ENCODE data around the gene CAPN9.

CAPN9 gene

DNA sequence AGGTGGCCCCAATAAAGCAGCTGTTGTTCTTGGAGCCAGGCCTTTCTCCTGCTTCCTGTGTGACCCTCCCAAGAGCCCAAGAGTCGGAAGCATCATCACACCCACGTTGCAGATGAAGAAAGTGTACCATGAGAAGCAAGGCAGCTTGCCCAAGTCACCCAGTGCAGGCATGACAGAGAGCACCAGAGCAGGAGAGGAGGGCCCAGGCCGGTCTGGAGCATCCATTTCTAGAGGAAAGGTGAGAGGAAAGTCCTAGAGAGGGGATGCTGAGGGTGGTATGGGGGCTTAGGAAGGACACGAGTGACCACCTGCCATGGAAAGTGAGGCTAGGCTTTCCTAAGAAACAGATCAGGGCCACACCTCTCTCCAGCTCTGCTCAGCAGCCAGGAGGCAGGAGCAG lies 74.2 kb downstream of the CAPN9 start:
- H3K36me3 Mint-ChIP-seq (ENCODE audit: insufficient read depth): no peaks in the 10 kb centered on the region
- ATAC-seq (replicated peaks; ENCODE audit: extremely low read depth, poor library complexity, severe bottlenecking): no peak
- H3K4me3 Mint-ChIP-seq: no peak overlapping the region
- H3K9me3 Mint-ChIP-seq: no peaks in the 10 kb centered on the region
- H3K27ac Mint-ChIP-seq (ENCODE audit: low read depth): no peak overlapping the region
- H3K4me1 Mint-ChIP-seq: no peaks in the 10 kb centered on the region
- DNase-seq (ENCODE audit: low spot score in 2 of 2): no peak
- H3K27me3 Mint-ChIP-seq: peaks cover 67% of the 10 kb centered on the region

DNA sequence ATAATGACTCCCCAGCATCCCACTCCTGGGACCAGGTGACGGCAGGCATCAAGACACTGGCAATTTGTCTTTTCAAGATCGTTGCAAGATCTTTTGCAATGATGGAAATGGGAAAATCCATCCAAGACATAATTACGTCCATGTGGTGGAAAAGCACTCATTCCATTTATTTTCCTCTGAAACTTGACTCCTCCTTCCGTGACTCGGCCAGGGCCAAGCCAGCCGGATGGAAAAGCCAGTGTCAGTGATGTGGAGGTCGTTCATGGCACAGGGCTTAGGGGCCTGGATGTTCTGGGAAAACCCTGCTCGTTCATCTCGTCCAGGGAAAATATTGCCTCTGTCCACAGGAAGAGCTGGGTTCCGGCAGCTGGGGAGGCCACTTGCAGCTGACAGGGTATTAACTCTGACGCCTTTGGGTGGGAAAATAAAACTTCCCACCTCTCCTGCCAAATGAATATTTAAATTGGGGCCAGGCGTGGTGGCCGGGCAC lies 74.9 kb downstream of the CAPN9 start:
- no peak for ATAC-seq (replicated peaks; ENCODE audit: extremely low read depth, poor library complexity, severe bottlenecking)
- DNase-seq (ENCODE audit: low spot score in 2 of 2): no peak
- Mint-ChIP-seq H3K36me3 (ENCODE audit: insufficient read depth) (no peaks in the 10 kb centered on the region), H3K4me3 (no peak overlapping the region), H3K9me3 (no peaks in the 10 kb centered on the region), H3K27me3 (peaks cover 71% of the 10 kb centered on the region), H3K27ac (ENCODE audit: low read depth) (no peak overlapping the region), H3K4me1 (no peaks in the 10 kb centered on the region)

DNA sequence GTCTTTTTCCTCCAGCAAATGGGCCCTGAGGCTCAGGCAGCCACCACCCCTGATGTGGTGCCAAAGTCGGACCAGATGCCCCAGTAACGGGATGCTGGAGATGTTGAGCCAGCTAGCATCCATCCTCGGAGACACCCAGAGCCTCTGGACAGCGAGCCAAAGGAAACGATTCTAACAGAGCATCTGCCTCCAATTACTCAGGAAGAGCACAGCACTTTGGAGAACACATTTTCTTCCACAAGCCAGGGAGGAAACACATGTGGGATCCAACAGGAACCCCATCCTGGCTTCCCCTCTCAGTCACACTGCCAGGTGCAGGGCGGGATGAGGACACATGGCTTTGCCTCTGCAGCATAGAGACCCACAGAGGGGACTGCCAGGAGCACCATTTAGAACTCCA lies 76.2 kb downstream of the CAPN9 start:
- no peak overlapping the region for H3K4me3 Mint-ChIP-seq
- peaks cover 59% of the 10 kb centered on the region for H3K27me3 Mint-ChIP-seq
- no peak for ATAC-seq (replicated peaks; ENCODE audit: extremely low read depth, poor library complexity, severe bottlenecking)
- H3K9me3 Mint-ChIP-seq: no peaks in the 10 kb centered on the region
- no peaks in the 10 kb centered on the region for H3K4me1 Mint-ChIP-seq
- no peak for DNase-seq (ENCODE audit: low spot score in 2 of 2)
- no peak overlapping the region for H3K27ac Mint-ChIP-seq (ENCODE audit: low read depth)
- H3K36me3 Mint-ChIP-seq (ENCODE audit: insufficient read depth): no peaks in the 10 kb centered on the region

DNA sequence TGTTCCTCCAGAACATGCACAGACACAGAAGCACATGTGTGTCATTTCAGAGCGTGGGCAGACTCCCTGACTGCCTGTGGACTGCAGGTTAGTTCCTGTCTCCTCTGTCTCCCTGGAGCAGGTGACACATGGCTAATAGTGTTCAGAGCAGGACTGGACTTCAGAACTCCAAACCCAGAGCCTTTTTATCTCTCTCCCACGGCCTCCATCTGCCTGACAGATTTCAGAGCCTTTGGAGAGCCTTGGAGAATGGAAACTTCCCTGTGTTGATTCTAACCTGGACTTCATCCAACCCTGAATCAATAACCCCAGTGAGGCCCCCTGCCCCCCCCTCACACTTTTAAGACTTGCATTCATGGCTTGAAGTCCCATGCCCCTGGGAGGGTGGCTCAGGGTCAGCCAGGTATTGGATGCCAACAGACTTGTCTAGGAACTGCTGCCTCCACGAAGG lies 76.8 kb downstream of the CAPN9 start:
- ATAC-seq (replicated peaks; ENCODE audit: extremely low read depth, poor library complexity, severe bottlenecking) (no peak), DNase-seq (ENCODE audit: low spot score in 2 of 2) (no peak)
- no peak overlapping the region for H3K27ac Mint-ChIP-seq (ENCODE audit: low read depth)
- H3K9me3 Mint-ChIP-seq: no peaks in the 10 kb centered on the region
- peaks cover 54% of the 10 kb centered on the region for H3K27me3 Mint-ChIP-seq
- H3K4me1 Mint-ChIP-seq: no peaks in the 10 kb centered on the region
- H3K4me3 Mint-ChIP-seq: no peak overlapping the region
- no peaks in the 10 kb centered on the region for H3K36me3 Mint-ChIP-seq (ENCODE audit: insufficient read depth)

- no peak overlapping the region for H3K27ac Mint-ChIP-seq (ENCODE audit: low read depth)
- ATAC-seq (replicated peaks; ENCODE audit: extremely low read depth, poor library complexity, severe bottlenecking) (no peak), DNase-seq (ENCODE audit: low spot score in 2 of 2) (no peak)
- no peaks in the 10 kb centered on the region for H3K9me3 Mint-ChIP-seq
- H3K4me3 Mint-ChIP-seq: no peak overlapping the region
- H3K27me3 Mint-ChIP-seq: peaks cover 50% of the 10 kb centered on the region
- no peaks in the 10 kb centered on the region for H3K4me1 Mint-ChIP-seq
- no peaks in the 10 kb centered on the region for H3K36me3 Mint-ChIP-seq (ENCODE audit: insufficient read depth)
Measured at GRCh38 chr1:230824551-230824918, 77.3 kb downstream of the CAPN9 start.

DNA sequence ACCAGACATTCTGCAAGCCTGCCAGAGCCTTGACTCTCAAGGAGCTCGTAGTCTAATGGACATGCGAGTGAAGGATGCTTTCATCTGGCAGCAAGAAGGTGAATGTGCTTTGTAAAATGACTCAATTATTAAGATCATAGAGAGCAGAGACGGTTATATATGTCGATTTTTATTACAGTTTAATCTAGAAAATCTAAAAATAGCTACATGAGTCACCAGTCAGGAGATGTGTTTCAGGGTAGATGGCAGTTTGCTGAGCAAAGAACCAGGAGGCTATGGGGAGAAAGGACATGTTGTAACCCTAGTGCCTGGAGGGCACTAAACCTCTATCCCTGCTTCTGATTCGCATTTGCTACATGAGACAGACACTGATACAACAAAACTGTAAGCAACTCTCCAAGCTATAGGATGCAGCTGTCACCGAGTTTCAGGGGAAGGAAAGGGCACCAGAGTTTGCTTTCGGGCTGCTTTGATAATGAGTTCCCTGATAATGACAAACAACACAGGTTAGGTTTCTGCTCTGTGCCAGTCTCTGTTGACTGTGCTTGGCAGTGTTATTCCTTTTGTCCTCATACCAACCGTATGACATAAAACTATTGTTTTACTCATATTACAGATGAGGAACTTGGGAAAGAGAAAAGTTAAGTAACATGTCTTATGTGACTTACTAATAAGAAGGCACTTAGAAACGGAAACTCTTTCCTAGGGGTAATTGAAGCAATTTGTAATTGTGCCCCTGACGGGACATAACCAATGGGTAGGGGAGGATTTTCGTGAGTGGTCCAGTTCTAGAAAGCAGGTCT lies 77.9 kb downstream of the CAPN9 start:
- peaks cover 50% of the 10 kb centered on the region for H3K27me3 Mint-ChIP-seq
- H3K9me3 Mint-ChIP-seq: no peaks in the 10 kb centered on the region
- no peaks in the 10 kb centered on the region for H3K4me1 Mint-ChIP-seq
- H3K4me3 Mint-ChIP-seq: no peak overlapping the region
- no peaks in the 10 kb centered on the region for H3K36me3 Mint-ChIP-seq (ENCODE audit: insufficient read depth)
- DNase-seq (ENCODE audit: low spot score in 2 of 2): no peak
- no peak overlapping the region for H3K27ac Mint-ChIP-seq (ENCODE audit: low read depth)
- ATAC-seq (replicated peaks; ENCODE audit: extremely low read depth, poor library complexity, severe bottlenecking): no peak

GRCh38 chr1:230825761-230826160 lies 78.6 kb downstream of the CAPN9 start:
- H3K27me3 Mint-ChIP-seq: peaks cover 46% of the 10 kb centered on the region
- no peaks in the 10 kb centered on the region for H3K36me3 Mint-ChIP-seq (ENCODE audit: insufficient read depth)
- ATAC-seq (replicated peaks; ENCODE audit: extremely low read depth, poor library complexity, severe bottlenecking) (no peak), DNase-seq (ENCODE audit: low spot score in 2 of 2) (no peak)
- H3K4me3 Mint-ChIP-seq: no peak overlapping the region
- H3K9me3 Mint-ChIP-seq: no peaks in the 10 kb centered on the region
- no peak overlapping the region for H3K27ac Mint-ChIP-seq (ENCODE audit: low read depth)
- no peaks in the 10 kb centered on the region for H3K4me1 Mint-ChIP-seq

DNA sequence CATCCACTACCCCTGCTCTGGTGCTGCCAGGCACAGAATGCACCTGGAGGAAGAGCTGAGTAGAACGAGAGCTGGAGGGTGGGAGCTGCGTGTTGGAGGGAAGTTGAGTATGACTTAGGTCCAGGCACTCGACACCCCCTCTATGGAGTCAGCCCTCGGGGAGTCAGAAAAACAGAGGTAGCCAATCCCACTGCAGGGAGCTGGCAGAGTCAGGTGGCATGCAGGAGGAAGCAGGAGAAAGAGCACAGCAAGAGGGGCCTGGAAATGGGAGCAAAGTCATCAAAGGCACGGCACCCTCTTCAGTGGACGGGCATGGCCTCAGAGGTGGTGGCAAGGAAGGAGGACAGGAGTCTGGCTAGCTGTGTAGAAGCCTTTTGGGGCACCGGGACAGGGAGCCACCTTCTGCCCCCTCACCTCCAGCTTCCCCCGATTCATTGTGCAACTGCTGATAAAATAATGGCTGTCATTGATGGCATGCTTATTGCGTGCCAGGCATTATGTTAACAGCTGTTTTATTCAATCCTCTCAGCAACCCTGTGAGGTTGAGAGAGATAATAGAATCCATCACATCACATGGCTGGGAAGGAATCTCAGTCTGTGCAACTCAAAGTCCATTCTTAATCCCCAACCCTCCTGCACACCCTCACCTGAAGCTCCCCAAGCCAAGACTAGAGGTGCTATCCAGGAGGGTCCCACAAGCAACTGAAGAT lies 79.1 kb downstream of the CAPN9 start:
- Mint-ChIP-seq H3K36me3 (ENCODE audit: insufficient read depth) (no peaks in the 10 kb centered on the region), H3K27ac (ENCODE audit: low read depth) (no peak overlapping the region), H3K4me3 (no peak overlapping the region), H3K27me3 (peaks cover 40% of the 10 kb centered on the region), H3K4me1 (no peaks in the 10 kb centered on the region), H3K9me3 (no peaks in the 10 kb centered on the region)
- ATAC-seq (replicated peaks; ENCODE audit: extremely low read depth, poor library complexity, severe bottlenecking) (no peak), DNase-seq (ENCODE audit: low spot score in 2 of 2) (no peak)

DNA sequence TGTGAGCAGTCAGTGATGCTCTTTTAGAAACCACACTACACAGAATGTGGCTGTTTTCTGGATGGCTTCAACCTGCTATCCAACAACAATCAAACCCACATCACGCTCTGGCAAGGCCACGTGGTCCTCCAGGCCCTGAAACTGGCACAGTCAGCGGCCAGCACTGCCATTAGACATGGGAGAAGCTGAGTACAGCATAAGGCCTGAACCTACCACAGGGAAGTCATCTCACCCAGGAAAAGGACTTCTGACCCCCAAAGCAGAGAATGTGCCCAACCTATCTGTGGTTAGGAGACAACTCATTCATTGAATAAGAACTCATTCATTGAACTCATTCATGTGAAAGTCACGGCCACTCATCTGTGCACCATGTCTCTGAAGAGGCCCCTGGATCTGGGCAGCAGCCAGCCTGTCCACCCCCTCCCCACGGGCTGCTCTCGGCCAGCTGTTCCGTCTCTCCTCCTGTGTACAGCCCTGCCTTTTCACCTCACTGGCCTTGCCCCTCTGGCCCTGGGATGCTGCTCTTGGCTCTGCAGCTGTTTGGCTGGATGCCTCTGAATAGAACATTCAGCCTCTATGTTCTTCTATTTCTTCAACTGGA lies 80.0 kb downstream of the CAPN9 start:
- Mint-ChIP-seq H3K36me3 (ENCODE audit: insufficient read depth) (no peaks in the 10 kb centered on the region), H3K27me3 (peaks cover 39% of the 10 kb centered on the region), H3K4me3 (no peak overlapping the region), H3K9me3 (no peaks in the 10 kb centered on the region), H3K4me1 (no peaks in the 10 kb centered on the region), H3K27ac (ENCODE audit: low read depth) (no peak overlapping the region)
- DNase-seq (ENCODE audit: low spot score in 2 of 2) (no peak), ATAC-seq (replicated peaks; ENCODE audit: extremely low read depth, poor library complexity, severe bottlenecking) (no peak)

DNA sequence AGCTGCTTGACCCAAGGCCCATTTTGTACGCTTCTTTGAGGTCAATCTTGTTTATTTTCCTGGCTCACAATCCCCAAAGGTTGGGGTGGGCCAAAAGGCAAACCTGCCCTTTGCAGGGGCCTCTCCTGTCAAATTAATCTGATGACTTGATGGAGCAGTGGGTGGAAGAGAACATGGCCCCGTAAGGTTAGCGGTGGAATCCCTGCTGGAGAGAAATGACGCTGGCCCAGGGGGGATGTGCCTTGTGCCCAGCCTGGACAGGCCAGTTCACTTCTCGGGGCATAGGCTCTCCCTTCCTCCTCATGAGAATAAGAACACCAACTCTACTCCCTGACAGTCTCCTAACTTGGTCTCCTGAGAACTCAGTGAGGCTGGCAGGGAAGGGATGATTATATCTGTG lies 80.6 kb downstream of the CAPN9 start:
- DNase-seq (ENCODE audit: low spot score in 2 of 2): no peak
- Mint-ChIP-seq H3K9me3 (no peaks in the 10 kb centered on the region), H3K27me3 (peaks cover 45% of the 10 kb centered on the region), H3K27ac (ENCODE audit: low read depth) (no peak overlapping the region), H3K36me3 (ENCODE audit: insufficient read depth) (no peaks in the 10 kb centered on the region), H3K4me3 (no peak overlapping the region), H3K4me1 (no peaks in the 10 kb centered on the region)
- no peak for ATAC-seq (replicated peaks; ENCODE audit: extremely low read depth, poor library complexity, severe bottlenecking)

DNA sequence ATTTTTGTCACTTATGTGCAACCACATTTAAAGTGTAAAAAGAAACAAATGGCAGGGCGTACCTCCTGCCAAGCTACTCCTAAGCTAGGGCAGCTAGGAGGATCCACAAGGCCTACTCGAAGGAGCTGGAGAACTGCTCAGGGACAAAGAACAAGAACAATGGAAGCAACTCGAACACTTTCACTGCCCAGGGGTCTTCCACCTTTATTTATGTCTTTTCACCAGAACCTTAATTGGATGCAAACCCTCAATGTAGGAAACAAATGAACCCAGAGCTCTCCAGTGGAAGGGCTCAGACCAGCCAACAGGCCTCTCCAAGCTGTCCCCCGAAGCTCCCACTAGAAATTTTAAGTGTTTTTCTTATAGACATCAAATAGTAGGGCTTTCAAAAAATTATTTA lies 81.2 kb downstream of the CAPN9 start:
- Mint-ChIP-seq H3K4me3 (no peak overlapping the region), H3K36me3 (ENCODE audit: insufficient read depth) (peaks cover 1% of the 10 kb centered on the region), H3K27ac (ENCODE audit: low read depth) (no peak overlapping the region), H3K27me3 (peaks cover 51% of the 10 kb centered on the region), H3K9me3 (no peaks in the 10 kb centered on the region), H3K4me1 (no peaks in the 10 kb centered on the region)
- ATAC-seq (replicated peaks; ENCODE audit: extremely low read depth, poor library complexity, severe bottlenecking) (no peak), DNase-seq (ENCODE audit: low spot score in 2 of 2) (no peak)

DNA sequence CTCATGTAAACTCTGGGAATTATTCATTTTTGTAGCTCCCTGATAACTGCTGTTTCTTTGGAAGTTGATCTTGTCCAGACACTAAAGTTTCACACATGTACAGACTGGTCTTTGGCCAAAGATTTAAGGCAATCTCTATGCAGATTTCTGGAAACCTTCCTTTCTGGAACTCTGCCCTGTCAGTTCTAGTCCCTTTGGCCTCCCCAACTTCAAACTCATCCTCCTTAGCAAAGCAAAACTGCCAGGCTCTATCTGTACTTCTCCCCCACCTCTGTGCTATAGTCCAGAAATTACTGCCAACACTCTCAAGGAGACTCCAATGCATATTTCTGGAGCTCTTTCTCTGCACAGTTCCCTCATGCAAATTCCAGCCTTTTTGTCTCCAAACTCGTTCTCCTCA lies 84.6 kb downstream of the CAPN9 start:
- H3K9me3 Mint-ChIP-seq: no peaks in the 10 kb centered on the region
- ATAC-seq (replicated peaks; ENCODE audit: extremely low read depth, poor library complexity, severe bottlenecking): no peak
- no peaks in the 10 kb centered on the region for H3K4me1 Mint-ChIP-seq
- H3K4me3 Mint-ChIP-seq: no peak overlapping the region
- no peak for DNase-seq (ENCODE audit: low spot score in 2 of 2)
- H3K27ac Mint-ChIP-seq (ENCODE audit: low read depth): no peak overlapping the region
- H3K27me3 Mint-ChIP-seq: peaks cover 39% of the 10 kb centered on the region
- peaks cover 1% of the 10 kb centered on the region for H3K36me3 Mint-ChIP-seq (ENCODE audit: insufficient read depth)

- Mint-ChIP-seq H3K36me3 (ENCODE audit: insufficient read depth) (peaks cover 1% of the 10 kb centered on the region), H3K4me1 (no peaks in the 10 kb centered on the region), H3K9me3 (no peaks in the 10 kb centered on the region), H3K27me3 (peaks cover 35% of the 10 kb centered on the region), H3K27ac (ENCODE audit: low read depth) (no peak overlapping the region), H3K4me3 (no peak overlapping the region)
- DNase-seq (ENCODE audit: low spot score in 2 of 2): no peak
- ATAC-seq (replicated peaks; ENCODE audit: extremely low read depth, poor library complexity, severe bottlenecking): no peak
Measured at GRCh38 chr1:230832476-230832875, 85.3 kb downstream of the CAPN9 start.

Measured in central memory CD8-positive, alpha-beta T cell (primary cell).